Duodenal mucosa (tissue), 2 donors: Measurements from ENCODE around the gene IL7R.
A peak's percentile ranks its signal among the peaks of the same experiment; 100 is the strongest.
"Not testable (repeated sequence)": the region's sequence is repeated elsewhere in the genome, so short reads cannot be mapped to it uniquely, and the experiment has no call there.

Source experiments
- H3K27ac ChIP-seq: one replicate; pipeline ENCODE4 v1.7.0; 2013; ENCODE audit warnings: low read depth, low read length
- H3K27me3 ChIP-seq, 2 donors: one replicate each; pipeline ENCODE4 v1.7.0; 2013; ENCODE audit warnings: low read length in 2 of 2, control low read depth in 1 of 2; ENCODE audit not compliant: insufficient read depth in 2 of 2, control insufficient read depth in 1 of 2
- H3K36me3 ChIP-seq, 2 donors: one replicate each; pipeline ENCODE4 v1.7.0; 2013; ENCODE audit warnings: low read length in 2 of 2, control low read depth in 1 of 2; ENCODE audit not compliant: insufficient read depth in 2 of 2, control insufficient read depth in 1 of 2
- H3K4me1 ChIP-seq, 2 donors: one replicate each; pipeline ENCODE4 v1.7.0; 2013; ENCODE audit warnings: low read length in 2 of 2, control low read depth in 1 of 2; ENCODE audit not compliant: insufficient read depth in 2 of 2, control insufficient read depth in 1 of 2
- H3K4me3 ChIP-seq, 2 donors: one replicate each; pipeline ENCODE4 v1.7.0; 2013; ENCODE audit warnings: low read length in 2 of 2, low read depth in 1 of 2
- H3K9ac ChIP-seq, 2 donors: one replicate each; pipeline ENCODE4 v1.7.0; 2013; ENCODE audit warnings: low read length in 2 of 2, low read depth in 1 of 2
- H3K9me3 ChIP-seq, 2 donors: one replicate each; pipeline ENCODE4 v1.7.0; 2013; ENCODE audit warnings: low read length in 2 of 2, control low read depth in 1 of 2; ENCODE audit not compliant: control insufficient read depth in 1 of 2

IL7R gene

GRCh38 chr5:35838370-35839042 is 18.2 kb upstream of the IL7R start:
- H3K36me3 ChIP-seq, result no peaks in the 10 kb centered on the region
- no peaks in the 10 kb centered on the region for H3K27me3 ChIP-seq
- H3K4me1 ChIP-seq, result no peaks in the 10 kb centered on the region
- H3K9ac ChIP-seq, result no peak overlapping the region
- no peak overlapping the region for H3K27ac ChIP-seq
- H3K9me3 ChIP-seq, result no peaks in the 10 kb centered on the region
- no peak overlapping the region for H3K4me3 ChIP-seq

- H3K27ac ChIP-seq, result no peak overlapping the region
- H3K36me3 ChIP-seq, result no peaks in the 10 kb centered on the region
- H3K27me3 ChIP-seq, result no peaks in the 10 kb centered on the region
- no peaks in the 10 kb centered on the region for H3K4me1 ChIP-seq
- no peak overlapping the region for H3K9ac ChIP-seq
- H3K4me3 ChIP-seq, result no peak overlapping the region
- peaks cover 5 to 7% of the 10 kb centered on the region in 2 donors for H3K9me3 ChIP-seq
These were observed 13.8 kb upstream of the IL7R start for GRCh38 chr5:35842856-35843255.

GRCh38 chr5:35845508-35845907 is 11.2 kb upstream of the IL7R start:
- H3K9me3 ChIP-seq, H3K36me3 ChIP-seq: not testable (repeated sequence)

GRCh38 chr5:35847491-35847890 is 9.2 kb upstream of the IL7R start:
- Histone ChIP-seq H3K27ac (no peak overlapping the region), H3K36me3 (no peaks in the 10 kb centered on the region), H3K27me3 (no peaks in the 10 kb centered on the region), H3K9ac (no peak overlapping the region), H3K4me1 (peaks cover 3 to 4% of the 10 kb centered on the region in 2 donors), H3K9me3 (peaks cover 5 to 7% of the 10 kb centered on the region in 2 donors), H3K4me3 (no peak overlapping the region)

More at GRCh38 chr5:35845508-35845907, 11.2 kb upstream of the IL7R start:
- H3K4me3 ChIP-seq, H3K27me3 ChIP-seq, H3K9ac ChIP-seq, H3K27ac ChIP-seq, H3K4me1 ChIP-seq: not testable (repeated sequence)

- Histone ChIP-seq H3K4me1 (peaks cover 3 to 4% of the 10 kb centered on the region in 2 donors), H3K9me3 (peaks cover 5 to 7% of the 10 kb centered on the region in 2 donors), H3K36me3 (no peaks in the 10 kb centered on the region), H3K4me3 (no peak overlapping the region), H3K9ac (no peak overlapping the region), H3K27me3 (no peaks in the 10 kb centered on the region), H3K27ac (no peak overlapping the region)
These were observed 8.7 kb upstream of the IL7R start for GRCh38 chr5:35847961-35848360.

- Histone ChIP-seq H3K36me3 (no peaks in the 10 kb centered on the region), H3K4me3 (no peak overlapping the region), H3K27ac (no peak overlapping the region), H3K27me3 (no peaks in the 10 kb centered on the region), H3K9ac (no peak overlapping the region), H3K9me3 (peaks cover 5 to 7% of the 10 kb centered on the region in 2 donors), H3K4me1 (peaks cover 3 to 4% of the 10 kb centered on the region in 2 donors)
These were observed 6.8 kb upstream of the IL7R start for GRCh38 chr5:35849860-35850259.

GRCh38 chr5:35850967-35851680 is 5.6 kb upstream of the IL7R start:
- Histone ChIP-seq H3K4me1 (peaks cover 3 to 4% of the 10 kb centered on the region in 2 donors), H3K27me3 (no peaks in the 10 kb centered on the region), H3K9me3 (peaks cover 0 to 5% of the 10 kb centered on the region in 2 donors), H3K36me3 (no peaks in the 10 kb centered on the region), H3K27ac (no peak overlapping the region), H3K4me3 (peak overlapping the region; percentile 23 to 36), H3K9ac (no peak overlapping the region)

GRCh38 chr5:35852084-35852734 is 4.5 kb upstream of the IL7R start:
- Histone ChIP-seq H3K27me3 (no peaks in the 10 kb centered on the region), H3K9ac (no peak overlapping the region), H3K4me1 (peaks cover 3 to 4% of the 10 kb centered on the region in 2 donors), H3K9me3 (peaks cover 0 to 5% of the 10 kb centered on the region in 2 donors), H3K4me3 (peak overlapping the region in 1 of 2 donors; percentile 19), H3K36me3 (no peaks in the 10 kb centered on the region), H3K27ac (no peak overlapping the region)

- no peaks in the 10 kb centered on the region for H3K27me3 ChIP-seq
- H3K27ac ChIP-seq, result peak overlapping the region; percentile 13
- peaks cover 3 to 4% of the 10 kb centered on the region in 2 donors for H3K4me1 ChIP-seq
- H3K9ac ChIP-seq, result no peak overlapping the region
- no peaks in the 10 kb centered on the region for H3K36me3 ChIP-seq
- no peak overlapping the region for H3K4me3 ChIP-seq
- H3K9me3 ChIP-seq, result no peaks in the 10 kb centered on the region
These were observed 3.9 kb upstream of the IL7R start for GRCh38 chr5:35852773-35853172.

- H3K9me3 ChIP-seq, result no peaks in the 10 kb centered on the region
- H3K4me3 ChIP-seq, result peak overlapping the region in 1 of 2 donors; percentile 7
- H3K9ac ChIP-seq, result no peak overlapping the region
- peaks cover 3 to 4% of the 10 kb centered on the region in 2 donors for H3K4me1 ChIP-seq
- H3K27me3 ChIP-seq, result no peaks in the 10 kb centered on the region
- H3K36me3 ChIP-seq, result no peaks in the 10 kb centered on the region
- no peak overlapping the region for H3K27ac ChIP-seq
These were observed 3.1 kb upstream of the IL7R start for GRCh38 chr5:35853631-35854030.
